Caco-2 (cell line): ENCODE measurements around the gene DNAJB14. TPM values are rescaled to one million over a fixed set of nuclear protein-coding genes. Genes with fewer than 3 reads are reported as not detected.

ENCODE experiments used
- BruUV-seq: library from RNA; stranded (reverse); fragments of 400-500 nt; replicated peaks from 2 replicates; lab custom pipeline; 2021; lab: Mats Ljungman, UMichigan
- CTCF ChIA-PET: fragments of 300-600 bp; sonication (Branson Sonifier 250); formaldehyde crosslinking; loops from one replicate; lab custom pipeline; 2022; ENCODE audit warnings: antibody characterized with exemption; lab: Charles Lee
- POLR2A ChIA-PET: fragments of 300-600 bp; sonication (Branson Sonifier 250); formaldehyde crosslinking; loops from one replicate; lab custom pipeline; 2022; ENCODE audit warnings: antibody characterized with exemption; lab: Charles Lee
- DNase-seq, 2 experiments: peaks; one replicate each; pipeline versions ENCODE4 v3.0.0 to v3.0.0-alpha.2; 2020 to 2022
- H3K27me3 ChIP-seq: replicated peaks from 2 replicates; pipeline ENCODE4 v1.6.0; 2011; ENCODE audit warnings: low read length; ENCODE audit not compliant: control insufficient read depth, insufficient read depth
- H3K36me3 ChIP-seq: 2 replicates; pipeline ENCODE4 v1.5.1; 2011; ENCODE audit warnings: low read length; ENCODE audit not compliant: control insufficient read depth, insufficient read depth
- H3K4me1 ChIP-seq: fragments of 250-450 bp; sonication (Bioruptor Pico); 2 replicates; pipeline ENCODE4 v1.5.1; 2020; ENCODE audit warnings: mild to moderate bottlenecking
- H3K4me3 ChIP-seq: 2 replicates; pipeline ENCODE4 v1.5.1; 2011; ENCODE audit warnings: low read depth, mild to moderate bottlenecking, control low read depth, low read length
- H3K9me3 ChIP-seq: fragments of 250-450 bp; sonication (Bioruptor Pico); 2 replicates; pipeline ENCODE4 v1.5.1; 2020; ENCODE audit warnings: mild to moderate bottlenecking, moderate library complexity
- H3K27ac Mint-ChIP-seq: one replicate; pipeline ENCODE4 v1.8.0; 2022; ENCODE audit warnings: mixed read lengths; ENCODE audit not compliant: unreplicated experiment
- H3K27me3 Mint-ChIP-seq: one replicate; pipeline ENCODE4 v1.8.0; 2022; ENCODE audit warnings: mixed read lengths; ENCODE audit not compliant: insufficient read depth, unreplicated experiment
- H3K36me3 Mint-ChIP-seq: one replicate; pipeline ENCODE4 v1.8.0; 2022; ENCODE audit warnings: mild to moderate bottlenecking, mixed read lengths; ENCODE audit not compliant: insufficient read depth, unreplicated experiment
- H3K4me1 Mint-ChIP-seq: one replicate; pipeline ENCODE4 v1.8.0; 2022; ENCODE audit warnings: low read depth, mixed read lengths; ENCODE audit not compliant: unreplicated experiment
- H3K4me3 Mint-ChIP-seq: one replicate; pipeline ENCODE4 v1.8.0; 2022; ENCODE audit warnings: mild to moderate bottlenecking, moderate library complexity, mixed read lengths; ENCODE audit not compliant: unreplicated experiment
- H3K9me3 Mint-ChIP-seq: one replicate; pipeline ENCODE4 v1.8.0; 2022; ENCODE audit warnings: mixed read lengths; ENCODE audit not compliant: unreplicated experiment
- intact Hi-C: fragments of 100-400 bp; cut with micrococcal nuclease; formaldehyde crosslinking; loops from one replicate; pipeline ENCODE4 v1.10.0; 2022; ENCODE audit not compliant: unreplicated experiment
- total RNA-seq: library from RNA; stranded (reverse); gene quantifications from 2 replicates; pipeline ENCODE4 v1.2.3, GENCODE V29; 2022
- TF ChIP-seq, protein P1 (sequence below), 2 experiments: fragments of 200-600 bp in 1 of 2; IDR thresholded peaks; 1 replicate in 1 of 2; 2 replicates in 1 of 2; pipeline versions ENCODE4 v1.5.1 to v1.8.0; 2011 to 2022; ENCODE audit warnings: antibody characterized with exemption in 1 of 2, control low read depth in 1 of 2, inconsistent platforms in 1 of 2, low read depth in 1 of 2, low read length in 1 of 2, mild to moderate bottlenecking in 1 of 2, moderate library complexity in 1 of 2; ENCODE audit not compliant: insufficient read depth in 1 of 2, severe bottlenecking in 1 of 2, unreplicated experiment in 1 of 2

Gene DNAJB14
- total RNA-seq, 1 experiment from 2014 or later: 37.3 TPM

GRCh38 chr4:99848591-99849001, 97.8 kb downstream of the DNAJB14 start:
- POLR2A ChIA-PET: no interaction called here

GRCh38 chr4:99847362-99847976, 98.9 kb downstream of the DNAJB14 start:
- intact Hi-C loops: no loop called here
- Mint-ChIP-seq H3K27me3 (peaks cover 3% of the 10 kb centered on the region), H3K36me3 (no peaks in the 10 kb centered on the region), H3K27ac (no peak overlapping the region), H3K4me3 (no peak overlapping the region), H3K4me1 (no peaks in the 10 kb centered on the region), H3K9me3 (no peaks in the 10 kb centered on the region)
- BruUV-seq: no TSS peak
- DNase-seq: no peak
- Histone ChIP-seq H3K27me3 (no peaks in the 10 kb centered on the region), H3K4me3 (no peak overlapping the region), H3K36me3 (no peaks in the 10 kb centered on the region), H3K9me3 (no peaks in the 10 kb centered on the region), H3K4me1 (no peaks in the 10 kb centered on the region)
- ChIA-PET POLR2A (no interaction called here), CTCF (no interaction called here)
- TF ChIP-seq, protein P1, sequence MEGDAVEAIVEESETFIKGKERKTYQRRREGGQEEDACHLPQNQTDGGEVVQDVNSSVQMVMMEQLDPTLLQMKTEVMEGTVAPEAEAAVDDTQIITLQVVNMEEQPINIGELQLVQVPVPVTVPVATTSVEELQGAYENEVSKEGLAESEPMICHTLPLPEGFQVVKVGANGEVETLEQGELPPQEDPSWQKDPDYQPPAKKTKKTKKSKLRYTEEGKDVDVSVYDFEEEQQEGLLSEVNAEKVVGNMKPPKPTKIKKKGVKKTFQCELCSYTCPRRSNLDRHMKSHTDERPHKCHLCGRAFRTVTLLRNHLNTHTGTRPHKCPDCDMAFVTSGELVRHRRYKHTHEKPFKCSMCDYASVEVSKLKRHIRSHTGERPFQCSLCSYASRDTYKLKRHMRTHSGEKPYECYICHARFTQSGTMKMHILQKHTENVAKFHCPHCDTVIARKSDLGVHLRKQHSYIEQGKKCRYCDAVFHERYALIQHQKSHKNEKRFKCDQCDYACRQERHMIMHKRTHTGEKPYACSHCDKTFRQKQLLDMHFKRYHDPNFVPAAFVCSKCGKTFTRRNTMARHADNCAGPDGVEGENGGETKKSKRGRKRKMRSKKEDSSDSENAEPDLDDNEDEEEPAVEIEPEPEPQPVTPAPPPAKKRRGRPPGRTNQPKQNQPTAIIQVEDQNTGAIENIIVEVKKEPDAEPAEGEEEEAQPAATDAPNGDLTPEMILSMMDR (IDR thresholded peaks at IDR 0.05; ENCODE audit: insufficient read depth in 1 of 2, low read depth in 1 of 2, low read length in 1 of 2, severe bottlenecking in 1 of 2, unreplicated experiment in 1 of 2): no peak

More at GRCh38 chr4:99848591-99849001, 97.8 kb downstream of the DNAJB14 start:
- Histone ChIP-seq H3K9me3 (no peaks in the 10 kb centered on the region), H3K4me1 (no peaks in the 10 kb centered on the region), H3K27me3 (no peaks in the 10 kb centered on the region), H3K36me3 (no peaks in the 10 kb centered on the region), H3K4me3 (no peak overlapping the region)
- TF ChIP-seq, protein P1 (IDR thresholded peaks at IDR 0.05; ENCODE audit: insufficient read depth in 1 of 2, low read depth in 1 of 2, low read length in 1 of 2, severe bottlenecking in 1 of 2, unreplicated experiment in 1 of 2): no peak
- DNase-seq: no peak
- no peaks in the 10 kb centered on the region for H3K9me3 Mint-ChIP-seq
- peaks cover 3% of the 10 kb centered on the region for H3K27me3 Mint-ChIP-seq
- BruUV-seq: no TSS peak
- CTCF ChIA-PET: no interaction called here
- intact Hi-C loops: no loop called here
- H3K27ac Mint-ChIP-seq: no peak overlapping the region
- H3K4me1 Mint-ChIP-seq: no peaks in the 10 kb centered on the region
- no peaks in the 10 kb centered on the region for H3K36me3 Mint-ChIP-seq
- H3K4me3 Mint-ChIP-seq: no peak overlapping the region

- no TSS peak for BruUV-seq
- ChIA-PET CTCF (no interaction called here), POLR2A (no interaction called here)
- Histone ChIP-seq H3K27me3 (no peaks in the 10 kb centered on the region), H3K9me3 (no peaks in the 10 kb centered on the region), H3K4me3 (no peak overlapping the region), H3K36me3 (no peaks in the 10 kb centered on the region), H3K4me1 (no peaks in the 10 kb centered on the region)
- H3K4me1 Mint-ChIP-seq: no peaks in the 10 kb centered on the region
- no peak for DNase-seq
- TF ChIP-seq, protein P1 (IDR thresholded peaks at IDR 0.05; ENCODE audit: insufficient read depth in 1 of 2, low read depth in 1 of 2, low read length in 1 of 2, severe bottlenecking in 1 of 2, unreplicated experiment in 1 of 2): no peak
- H3K9me3 Mint-ChIP-seq: no peaks in the 10 kb centered on the region
- H3K27ac Mint-ChIP-seq: no peak overlapping the region
- no peak overlapping the region for H3K4me3 Mint-ChIP-seq
- peaks cover 1% of the 10 kb centered on the region for H3K27me3 Mint-ChIP-seq
- intact Hi-C loops: no loop called here
- no peaks in the 10 kb centered on the region for H3K36me3 Mint-ChIP-seq
These were observed 99.5 kb downstream of the DNAJB14 start for GRCh38 chr4:99846891-99847290.

Other genes starting within 250 kb of the DNAJB14 start
- gene DAPP1, start 129.8 kb downstream of the DNAJB14 start, total RNA-seq: not detected in 2 replicates
- 33.6 and 34.0 TPM in 2 replicates for gene LAMTOR3, start 52.2 kb downstream of the DNAJB14 start, total RNA-seq
- gene H2AZ1, start 3.7 kb upstream of the DNAJB14 start, total RNA-seq: 430 and 457 TPM in 2 replicates
- 4.0 and 4.7 TPM in 2 replicates for gene DDIT4L, start 243.8 kb upstream of the DNAJB14 start, total RNA-seq